NCI-H2171 treated with DMSO at 0.1 percent for 48 hours (cell line): ENCODE measurements around the gene MORC1.

Experiments used
- DNase-seq: peaks from one replicate; lab custom pipeline; 2025; lab: John Stamatoyannopoulos, UW

Gene MORC1

DNA sequence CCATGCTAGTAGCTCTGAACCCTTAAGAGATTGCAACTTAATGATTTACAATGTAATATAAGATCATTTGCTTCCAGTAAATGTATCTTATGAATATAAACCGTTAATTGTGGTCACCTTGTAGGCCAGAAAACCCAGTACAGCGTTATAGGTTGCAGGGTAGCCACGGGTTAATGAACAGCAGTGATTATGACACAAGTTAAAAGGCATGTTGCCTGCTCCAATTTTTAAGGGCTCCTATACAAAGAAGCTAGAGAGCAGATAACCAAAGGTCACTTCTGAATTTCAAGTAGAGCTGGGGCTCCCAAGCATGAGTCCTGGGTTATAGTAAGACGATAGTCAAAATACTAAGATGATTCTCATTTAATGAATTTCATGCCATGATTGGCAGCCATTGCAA lies 177.8 kb downstream of the MORC1 start:
- no peak for DNase-seq

DNA sequence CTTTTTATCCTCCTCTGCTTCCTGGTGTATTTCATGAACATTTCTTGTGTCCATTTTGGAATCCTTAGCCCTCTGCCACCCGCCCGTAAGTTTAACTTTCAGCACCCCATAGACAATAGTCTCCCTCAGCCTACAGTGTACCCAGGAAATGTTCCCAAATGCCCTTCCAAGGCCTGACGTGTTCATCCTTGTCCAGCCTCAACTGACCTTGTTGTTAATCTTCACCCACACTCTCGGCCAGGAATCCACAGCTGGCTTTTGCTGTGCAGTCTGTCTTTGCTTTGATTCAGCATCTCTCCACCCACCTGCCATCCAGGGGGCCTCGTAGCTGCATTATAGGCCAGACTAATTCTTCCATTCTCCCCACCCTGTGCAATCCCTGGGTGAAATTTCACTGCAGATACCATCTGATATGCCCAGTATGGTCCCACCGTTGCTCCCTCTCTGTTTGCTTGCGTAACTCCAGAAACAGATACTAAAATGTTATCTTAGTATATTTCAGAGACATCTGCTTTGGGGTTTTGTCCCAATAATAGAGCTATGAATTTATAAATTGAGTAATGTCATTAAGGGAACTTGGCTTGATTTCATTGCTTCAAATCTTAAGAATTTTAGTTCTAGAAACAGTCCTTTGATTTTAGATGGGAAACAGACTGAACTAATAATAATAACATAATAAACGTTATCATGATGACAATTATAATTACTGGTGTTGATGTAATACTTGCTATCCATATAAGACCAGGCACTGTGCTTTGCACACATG lies 180.8 kb downstream of the MORC1 start:
- no peak for DNase-seq

DNA sequence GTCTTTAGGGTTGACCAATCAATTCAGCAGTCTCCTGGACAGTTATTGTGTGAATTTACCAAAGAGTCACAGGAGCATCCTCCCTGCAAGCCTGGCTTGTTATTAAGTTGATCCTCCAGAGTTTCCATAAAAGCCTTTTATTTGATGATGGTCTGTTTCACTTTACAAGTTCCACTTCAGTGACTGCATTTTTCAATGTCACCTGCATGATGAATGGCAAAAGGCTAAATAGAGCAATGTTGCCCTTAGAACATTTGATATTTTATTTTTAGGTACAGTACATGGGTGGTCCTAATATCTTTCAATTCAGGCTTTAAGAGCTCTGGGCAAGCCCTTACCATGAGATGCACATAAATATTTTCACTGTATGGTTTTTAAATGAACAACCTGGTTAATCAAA lies 186.9 kb downstream of the MORC1 start:
- no peak for DNase-seq

DNA sequence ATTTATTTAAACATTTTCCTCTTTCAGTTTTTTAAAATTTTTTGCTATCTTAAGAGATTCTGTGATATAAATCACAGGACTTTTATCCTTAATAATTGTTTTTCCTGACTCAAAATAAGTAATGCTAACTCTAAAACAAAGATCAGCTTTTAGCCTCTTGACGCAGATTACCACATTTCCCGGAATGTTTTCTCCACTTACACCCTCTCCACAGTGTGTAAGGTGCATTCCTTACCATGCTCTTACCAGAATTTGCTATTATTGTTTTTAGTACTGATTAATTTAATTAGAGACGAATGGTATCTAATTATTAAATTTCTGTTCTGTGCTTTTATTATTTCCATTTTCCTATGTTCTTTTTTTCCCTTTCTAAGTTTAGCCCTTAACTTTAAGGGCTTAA lies 199.1 kb downstream of the MORC1 start:
- no peak for DNase-seq

DNA sequence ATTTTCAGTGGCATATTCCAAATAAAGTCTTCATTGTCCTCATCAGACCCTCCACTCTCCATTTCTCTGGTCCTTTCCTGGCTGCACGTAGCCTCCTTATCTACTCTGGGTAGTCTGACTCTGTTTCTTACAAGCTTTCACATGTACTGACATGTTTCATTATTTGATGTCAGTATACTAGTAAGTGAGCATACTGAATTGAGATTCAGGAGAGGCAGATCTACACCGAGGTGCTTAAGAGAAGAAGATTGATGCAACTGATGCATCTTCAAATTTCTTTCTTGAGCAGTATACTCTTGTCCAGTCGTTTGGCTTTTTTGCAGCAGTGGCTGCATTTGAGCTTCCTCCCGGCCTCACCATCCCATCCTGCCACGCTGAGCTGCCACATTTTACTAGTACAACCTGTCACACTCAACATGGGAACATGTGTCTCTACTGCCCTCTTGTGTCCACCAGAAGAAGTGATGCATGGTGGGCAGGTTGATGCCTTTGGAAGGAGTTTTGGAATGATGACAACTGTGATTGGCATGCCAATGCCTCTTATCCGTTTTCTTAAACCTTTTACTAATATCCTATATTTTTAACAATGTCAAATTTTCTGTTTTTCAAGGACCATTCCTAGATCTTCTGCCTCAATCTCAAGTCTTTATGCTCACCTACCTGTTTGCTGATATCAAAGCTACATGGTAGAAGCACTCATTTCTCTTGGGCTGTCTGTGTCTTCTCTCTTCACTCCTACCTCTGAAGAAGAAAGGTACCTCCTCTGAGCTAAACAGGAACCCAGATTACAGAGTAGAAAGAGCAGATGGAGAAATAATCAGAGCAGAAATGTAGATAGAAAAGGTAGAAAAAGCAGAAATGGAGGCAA lies 202.9 kb downstream of the MORC1 start:
- peak; percentile 84 for DNase-seq

DNA sequence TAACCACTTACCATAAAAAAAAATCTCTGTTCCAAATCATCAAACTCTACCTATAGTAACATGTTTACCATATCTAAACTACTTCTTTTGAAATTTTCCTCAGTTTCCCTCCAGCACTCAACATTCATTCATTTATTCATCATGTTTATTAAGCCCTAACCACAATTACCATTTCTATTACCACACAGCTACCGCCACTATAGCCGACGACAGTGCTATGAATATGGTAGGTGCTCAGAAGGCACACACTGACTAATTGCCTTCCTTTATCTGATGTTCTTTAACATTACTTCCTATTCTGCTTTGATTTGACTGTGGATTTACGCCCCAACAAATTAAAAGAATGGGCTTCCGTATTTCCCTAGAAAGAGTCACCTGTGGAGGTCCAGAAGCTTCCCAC lies 208.1 kb downstream of the MORC1 start:
- no peak for DNase-seq
